Left lobe of liver (tissue), 2 donors: Measurements from ENCODE around the gene MEI4. TPM values are rescaled to one million over a fixed set of nuclear protein-coding genes. Genes with fewer than 3 reads are reported as not detected.
"Not testable (repeated sequence)": the region's sequence is repeated elsewhere in the genome, so short reads cannot be mapped to it uniquely, and the experiment has no call there.

Experiments used
- ATAC-seq: fragments of 200-7000 bp; cut with Tn5 transposase; one replicate; pipeline ENCODE4 v1.9.1; 2020; ENCODE audit warnings: mild to moderate bottlenecking, moderate library complexity
- DNase-seq: peaks from one replicate; pipeline ENCODE4 v3.0.0-alpha.2; 2020; ENCODE audit warnings: low spot score
- total RNA-seq: library from RNA; stranded (reverse); gene quantifications from one replicate; pipeline ENCODE4 v1.2.1, GENCODE V29; 2021
- donor health status: DM: no; HTN: no; CAD: no; lungs with moderate emphysema.
- donor health status: DM: no; HTN: yes; CAD: no.

The MEI4 gene
- total RNA-seq, 1 donor from 2014 or later: 0.10 TPM

GRCh38 chr6:77678048-77678447 is 25.2 kb downstream of the MEI4 start:
- no peak for DNase-seq
- ATAC-seq: no peak

GRCh38 chr6:77683515-77683914 is 30.7 kb downstream of the MEI4 start:
- DNase-seq (no peak), ATAC-seq (no peak)

- no peak for ATAC-seq
- no peak for DNase-seq
These were observed 34.1 kb downstream of the MEI4 start for GRCh38 chr6:77686931-77687330.

GRCh38 chr6:77688649-77689048 is 35.8 kb downstream of the MEI4 start:
- ATAC-seq (no peak), DNase-seq (no peak)

- not testable (repeated sequence) for DNase-seq, ATAC-seq
These were observed 47.3 kb downstream of the MEI4 start for GRCh38 chr6:77700095-77700494.

GRCh38 chr6:77707603-77708002 is 54.8 kb downstream of the MEI4 start:
- ATAC-seq (no peak), DNase-seq (no peak)

- ATAC-seq (no peak), DNase-seq (no peak)
These were observed 62.7 kb downstream of the MEI4 start for GRCh38 chr6:77715588-77715987.

- DNase-seq: no peak
- ATAC-seq: no peak
These were observed 63.5 kb downstream of the MEI4 start for GRCh38 chr6:77716311-77716710.

- not testable (repeated sequence) for ATAC-seq, DNase-seq
These were observed 83.2 kb downstream of the MEI4 start for GRCh38 chr6:77736010-77736409.

GRCh38 chr6:77740380-77740779 is 87.5 kb downstream of the MEI4 start:
- DNase-seq (no peak), ATAC-seq (peak; percentile 60)

GRCh38 chr6:77752156-77752555 is 99.3 kb downstream of the MEI4 start:
- not testable (repeated sequence) for ATAC-seq, DNase-seq

GRCh38 chr6:77762386-77762785 is 109.5 kb downstream of the MEI4 start:
- ATAC-seq (peak; percentile 46), DNase-seq (no peak)

- DNase-seq: peak; percentile 57
- ATAC-seq: peak; percentile 74
These were observed 110.3 kb downstream of the MEI4 start for GRCh38 chr6:77763124-77763523.

GRCh38 chr6:77764364-77764763 is 111.5 kb downstream of the MEI4 start:
- DNase-seq (no peak), ATAC-seq (peak; percentile 64)

- DNase-seq: no peak
- ATAC-seq: peak; percentile 68
These were observed 120.5 kb downstream of the MEI4 start for GRCh38 chr6:77773157-77773822.

GRCh38 chr6:77774457-77774856 is 121.6 kb downstream of the MEI4 start:
- ATAC-seq (no peak), DNase-seq (no peak)

GRCh38 chr6:77776441-77776840 is 123.6 kb downstream of the MEI4 start:
- ATAC-seq: no peak
- no peak for DNase-seq

- no peak for ATAC-seq
- DNase-seq: no peak
These were observed 125.7 kb downstream of the MEI4 start for GRCh38 chr6:77778527-77778926.

- no peak for DNase-seq
- peak; percentile 85 for ATAC-seq
These were observed 134.2 kb downstream of the MEI4 start for GRCh38 chr6:77786935-77787629.

- DNase-seq (peak; percentile 47), ATAC-seq (peak; percentile 93)
These were observed 144.3 kb downstream of the MEI4 start for GRCh38 chr6:77796824-77797809.

GRCh38 chr6:77812304-77812703 is 159.5 kb downstream of the MEI4 start:
- no peak for DNase-seq
- ATAC-seq: no peak
